Islet precursor cell (in vitro differentiated cells): ENCODE results near the gene RABGAP1L.
"Not testable (repeated sequence)": the region's sequence is repeated elsewhere in the genome, so short reads cannot be mapped to it uniquely, and the experiment has no call there.

Source experiments
- DNase-seq: peaks from one replicate; pipeline ENCODE4 v3.0.0-alpha.2; 2018

RABGAP1L gene

GRCh38 chr1:174469052-174469451 is 309.7 kb downstream of the RABGAP1L start:
- no peak for DNase-seq

- DNase-seq = no peak
Observed at GRCh38 chr1:174469687-174470086, 310.4 kb downstream of the RABGAP1L start.

GRCh38 chr1:174479281-174479680 is 320.0 kb downstream of the RABGAP1L start:
- DNase-seq = no peak

GRCh38 chr1:174480324-174480723 is 321.0 kb downstream of the RABGAP1L start:
- DNase-seq = no peak

- DNase-seq = no peak
Observed at GRCh38 chr1:174491606-174492005, 332.3 kb downstream of the RABGAP1L start.

GRCh38 chr1:174497478-174497877 is 338.2 kb downstream of the RABGAP1L start:
- no peak for DNase-seq

GRCh38 chr1:174516755-174517154 is 357.4 kb downstream of the RABGAP1L start:
- not testable (repeated sequence) for DNase-seq

GRCh38 chr1:174519844-174520243 is 360.5 kb downstream of the RABGAP1L start:
- DNase-seq = no peak

GRCh38 chr1:174531751-174532150 is 372.4 kb downstream of the RABGAP1L start:
- DNase-seq = no peak

- no peak for DNase-seq
Observed at GRCh38 chr1:174534789-174535188, 375.5 kb downstream of the RABGAP1L start.

- DNase-seq = no peak
Observed at GRCh38 chr1:174535207-174535606, 375.9 kb downstream of the RABGAP1L start.

- not testable (repeated sequence) for DNase-seq
Observed at GRCh38 chr1:174543421-174543820, 384.1 kb downstream of the RABGAP1L start.

GRCh38 chr1:174550296-174550695 is 391.0 kb downstream of the RABGAP1L start:
- DNase-seq = no peak

GRCh38 chr1:174556392-174556791 is 397.1 kb downstream of the RABGAP1L start:
- no peak for DNase-seq

- DNase-seq = no peak
Observed at GRCh38 chr1:174568551-174568950, 409.2 kb downstream of the RABGAP1L start.

GRCh38 chr1:174569240-174569639 is 409.9 kb downstream of the RABGAP1L start:
- no peak for DNase-seq

- DNase-seq = no peak
Observed at GRCh38 chr1:174572771-174573170, 413.5 kb downstream of the RABGAP1L start.

- DNase-seq = not testable (repeated sequence)
Observed at GRCh38 chr1:174576120-174576519, 416.8 kb downstream of the RABGAP1L start.

GRCh38 chr1:174577681-174578080 is 418.4 kb downstream of the RABGAP1L start:
- no peak for DNase-seq

- no peak for DNase-seq
Observed at GRCh38 chr1:174580801-174581200, 421.5 kb downstream of the RABGAP1L start.

GRCh38 chr1:174583316-174583715 is 424.0 kb downstream of the RABGAP1L start:
- DNase-seq = no peak

- no peak for DNase-seq
Observed at GRCh38 chr1:174584071-174584470, 424.8 kb downstream of the RABGAP1L start.

GRCh38 chr1:174588618-174589017 is 429.3 kb downstream of the RABGAP1L start:
- DNase-seq = not testable (repeated sequence)

- no peak for DNase-seq
Observed at GRCh38 chr1:174605198-174605597, 445.9 kb downstream of the RABGAP1L start.

GRCh38 chr1:174606471-174606870 is 447.2 kb downstream of the RABGAP1L start:
- no peak for DNase-seq

- not testable (repeated sequence) for DNase-seq
Observed at GRCh38 chr1:174617905-174618304, 458.6 kb downstream of the RABGAP1L start.
